SU-DHL-6 (cell line): Measurements from ENCODE around the gene MITF.

Source experiments
- EZH2phosphoT487 ChIP-seq: fragments of 200-600 bp; sonication (generic), shearing (Covaris generic); conservative IDR thresholded peaks from 2 replicates; pipeline ENCODE4 v1.6.1; 2018; ENCODE audit warnings: mild to moderate bottlenecking, antibody characterized with exemption, low read length, moderate library complexity, mixed read lengths
- TF ChIP-seq, protein P1 (sequence below): fragments of 200-600 bp; sonication (generic); IDR thresholded peaks from one replicate; pipeline ENCODE4 v1.5.1; 2017; ENCODE audit warnings: antibody characterized with exemption, mild to moderate bottlenecking, low read length, moderate library complexity; ENCODE audit not compliant: insufficient read depth, poor library complexity, severe bottlenecking

DNA sequence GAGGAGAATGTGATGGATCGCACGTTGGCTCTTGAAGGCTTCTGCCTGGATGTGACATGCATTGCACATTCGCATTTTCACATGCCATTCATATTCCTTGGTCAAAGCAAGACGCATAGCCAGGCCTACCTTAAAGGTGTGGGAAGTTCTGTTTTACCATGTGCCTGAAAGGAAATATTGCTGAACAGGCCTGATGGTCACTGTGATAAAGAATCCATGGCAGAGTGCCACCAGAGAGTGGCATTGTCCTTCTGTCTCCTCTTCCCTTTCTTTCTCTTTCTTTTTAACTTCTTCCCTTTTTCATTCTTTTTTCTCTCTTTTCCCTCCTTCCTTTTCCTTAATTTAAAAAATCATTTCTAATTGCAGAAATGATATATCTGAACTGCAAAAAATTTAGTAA lies 15.9 kb upstream of the MITF start:
- TF ChIP-seq, protein P1, sequence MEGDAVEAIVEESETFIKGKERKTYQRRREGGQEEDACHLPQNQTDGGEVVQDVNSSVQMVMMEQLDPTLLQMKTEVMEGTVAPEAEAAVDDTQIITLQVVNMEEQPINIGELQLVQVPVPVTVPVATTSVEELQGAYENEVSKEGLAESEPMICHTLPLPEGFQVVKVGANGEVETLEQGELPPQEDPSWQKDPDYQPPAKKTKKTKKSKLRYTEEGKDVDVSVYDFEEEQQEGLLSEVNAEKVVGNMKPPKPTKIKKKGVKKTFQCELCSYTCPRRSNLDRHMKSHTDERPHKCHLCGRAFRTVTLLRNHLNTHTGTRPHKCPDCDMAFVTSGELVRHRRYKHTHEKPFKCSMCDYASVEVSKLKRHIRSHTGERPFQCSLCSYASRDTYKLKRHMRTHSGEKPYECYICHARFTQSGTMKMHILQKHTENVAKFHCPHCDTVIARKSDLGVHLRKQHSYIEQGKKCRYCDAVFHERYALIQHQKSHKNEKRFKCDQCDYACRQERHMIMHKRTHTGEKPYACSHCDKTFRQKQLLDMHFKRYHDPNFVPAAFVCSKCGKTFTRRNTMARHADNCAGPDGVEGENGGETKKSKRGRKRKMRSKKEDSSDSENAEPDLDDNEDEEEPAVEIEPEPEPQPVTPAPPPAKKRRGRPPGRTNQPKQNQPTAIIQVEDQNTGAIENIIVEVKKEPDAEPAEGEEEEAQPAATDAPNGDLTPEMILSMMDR: no peak
- no peak for TF ChIP-seq EZH2phosphoT487
